Measurements from ENCODE around the gene PPM1K.

- TF ChIP-seq CTCF (IDR thresholded peaks at IDR 0.05; ENCODE audit: insufficient read depth, low read length, poor library complexity, severe bottlenecking) (no peak), EZH2phosphoT487 (conservative IDR thresholded peaks at IDR 0.05; ENCODE audit: low read length) (no peak)
Measured at GRCh38 chr4:88275516-88275915, 8.8 kb downstream of the PPM1K start.

Data from SU-DHL-6 (cell line).